Stimulated activated naive CD8-positive, alpha-beta T cell treated with anti-CD3 and anti-CD28 coated beads, Interleukin-15, Interleukin-2, amounts not matched to agents 100 ng/mL and 50 ng/mL, for 24 hours (primary cell): ENCODE results near the gene ME1.
A peak's percentile ranks its signal among the peaks of the same experiment; 100 is the strongest.
"Not testable (repeated sequence)": the region's sequence is repeated elsewhere in the genome, so short reads cannot be mapped to it uniquely, and the experiment has no call there.

Experiments
- H3K27ac Mint-ChIP-seq: one replicate; pipeline ENCODE4 v1.8.0; 2021; ENCODE audit warnings: mild to moderate bottlenecking, mixed read lengths
- H3K27me3 Mint-ChIP-seq: one replicate; pipeline ENCODE4 v1.8.0; 2021; ENCODE audit warnings: mixed read lengths
- H3K36me3 Mint-ChIP-seq: one replicate; pipeline ENCODE4 v1.8.0; 2021; ENCODE audit warnings: low read depth, mixed read lengths
- H3K4me1 Mint-ChIP-seq: one replicate; pipeline ENCODE4 v1.8.0; 2021; ENCODE audit warnings: low read depth, mixed read lengths
- H3K4me3 Mint-ChIP-seq: one replicate; pipeline ENCODE4 v1.8.0; 2021; ENCODE audit warnings: mild to moderate bottlenecking, mixed read lengths
- H3K9me3 Mint-ChIP-seq: one replicate; pipeline ENCODE4 v1.8.0; 2021; ENCODE audit warnings: mixed read lengths

Gene ME1

DNA sequence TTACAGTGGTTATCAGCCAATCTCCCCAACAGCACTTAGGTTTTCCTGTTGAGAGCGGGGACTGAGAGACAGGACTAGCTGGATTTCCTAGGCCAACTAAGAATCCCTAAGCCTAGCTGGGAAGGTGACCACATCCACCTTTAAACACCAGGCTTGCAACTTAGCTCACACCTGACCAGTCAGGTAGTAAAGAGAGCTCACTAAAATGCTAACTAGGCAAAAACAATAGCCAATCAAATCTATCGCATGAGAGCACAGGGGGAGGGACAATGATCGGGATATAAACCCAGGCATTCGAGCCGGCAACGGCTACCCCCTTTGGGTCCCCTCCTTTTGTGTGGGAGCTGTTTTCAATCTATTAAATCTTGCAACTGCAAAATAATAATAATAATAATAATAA is 19.2 kb upstream of the ME1 start:
- not testable (repeated sequence) for H3K4me1 Mint-ChIP-seq, H3K9me3 Mint-ChIP-seq, H3K4me3 Mint-ChIP-seq, H3K36me3 Mint-ChIP-seq, H3K27ac Mint-ChIP-seq
- H3K27me3 Mint-ChIP-seq: peaks cover 12% of the 10 kb centered on the region

DNA sequence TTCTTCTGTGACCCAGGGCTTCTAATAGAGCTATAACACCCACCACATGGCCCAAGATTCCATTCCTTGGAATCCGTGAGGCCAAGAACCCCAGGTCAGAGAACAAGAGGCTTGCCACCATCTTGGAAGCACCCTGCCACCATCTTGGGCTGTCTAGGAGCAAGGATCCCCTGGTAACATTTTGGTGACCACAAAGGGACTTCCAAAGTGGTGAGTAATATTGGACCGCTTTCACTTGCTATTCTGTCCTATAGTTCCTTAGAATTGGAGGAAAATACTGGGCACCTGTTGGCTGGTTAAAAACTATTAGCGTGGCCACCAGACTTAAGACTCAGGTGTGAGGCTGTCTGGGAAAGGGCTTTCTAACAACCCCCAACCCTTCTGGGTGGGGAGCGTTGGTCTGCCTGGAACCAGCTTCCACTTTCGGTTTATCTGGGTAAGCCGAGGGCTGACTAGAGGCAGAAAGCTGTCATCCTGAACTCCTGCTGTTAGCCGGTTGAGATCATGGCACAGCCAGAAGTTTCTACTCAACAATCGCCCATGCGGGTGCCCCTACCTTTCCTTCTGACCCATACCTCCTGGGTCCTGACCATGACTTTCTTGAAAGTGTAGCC is 13.3 kb upstream of the ME1 start:
- not testable (repeated sequence) for H3K4me3 Mint-ChIP-seq, H3K9me3 Mint-ChIP-seq

DNA sequence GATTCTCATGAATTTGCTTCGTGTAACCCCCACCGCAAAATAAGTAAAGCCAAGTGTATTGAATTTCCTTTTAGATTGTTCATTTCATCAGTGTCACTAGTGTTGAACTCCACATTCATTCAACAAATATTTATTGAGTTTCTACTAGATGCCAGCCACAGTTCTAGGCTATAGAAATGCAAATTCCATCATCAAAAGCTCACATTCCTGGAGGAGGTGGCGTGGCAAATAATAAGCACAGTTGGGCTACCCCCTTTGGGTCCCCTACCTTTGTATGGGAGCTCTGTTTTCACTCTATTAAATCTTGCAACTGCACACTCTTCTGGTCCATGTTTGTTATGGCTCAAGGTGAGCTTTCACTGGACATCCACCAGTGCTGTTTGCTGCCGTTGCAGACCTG is 12.7 kb upstream of the ME1 start:
- no peak overlapping the region for H3K27ac Mint-ChIP-seq
- no peaks in the 10 kb centered on the region for H3K36me3 Mint-ChIP-seq
- H3K4me1 Mint-ChIP-seq: no peaks in the 10 kb centered on the region
- peaks cover 5% of the 10 kb centered on the region for H3K27me3 Mint-ChIP-seq
- peaks cover 4% of the 10 kb centered on the region for H3K9me3 Mint-ChIP-seq
- no peak overlapping the region for H3K4me3 Mint-ChIP-seq

More for the DNA sequence above, 13.3 kb upstream of the ME1 start:
- not testable (repeated sequence) for H3K36me3 Mint-ChIP-seq, H3K27me3 Mint-ChIP-seq, H3K4me1 Mint-ChIP-seq, H3K27ac Mint-ChIP-seq

DNA sequence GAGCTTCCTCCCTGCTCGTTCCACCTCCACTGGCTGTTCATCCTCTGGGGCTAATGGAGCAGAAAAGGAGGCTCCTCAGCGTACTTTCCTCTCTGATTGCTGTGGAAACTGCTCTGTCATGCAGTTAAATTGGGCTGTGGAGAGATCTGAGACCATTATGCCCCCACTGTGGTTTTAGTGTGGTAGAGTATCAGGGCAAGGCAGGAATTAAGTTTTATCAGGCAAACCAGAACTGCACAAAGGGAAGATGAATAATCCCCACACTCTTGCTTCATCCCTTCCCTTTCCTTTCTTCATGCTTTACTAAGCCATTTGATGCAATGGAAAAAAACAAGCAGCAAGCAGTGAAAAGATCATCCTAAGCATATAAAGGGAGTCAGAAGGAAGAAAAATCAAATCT is 11.9 kb upstream of the ME1 start:
- Mint-ChIP-seq H3K27me3 (peaks cover 5% of the 10 kb centered on the region), H3K4me1 (no peaks in the 10 kb centered on the region), H3K9me3 (peaks cover 4% of the 10 kb centered on the region), H3K4me3 (no peak overlapping the region), H3K36me3 (no peaks in the 10 kb centered on the region), H3K27ac (no peak overlapping the region)

DNA sequence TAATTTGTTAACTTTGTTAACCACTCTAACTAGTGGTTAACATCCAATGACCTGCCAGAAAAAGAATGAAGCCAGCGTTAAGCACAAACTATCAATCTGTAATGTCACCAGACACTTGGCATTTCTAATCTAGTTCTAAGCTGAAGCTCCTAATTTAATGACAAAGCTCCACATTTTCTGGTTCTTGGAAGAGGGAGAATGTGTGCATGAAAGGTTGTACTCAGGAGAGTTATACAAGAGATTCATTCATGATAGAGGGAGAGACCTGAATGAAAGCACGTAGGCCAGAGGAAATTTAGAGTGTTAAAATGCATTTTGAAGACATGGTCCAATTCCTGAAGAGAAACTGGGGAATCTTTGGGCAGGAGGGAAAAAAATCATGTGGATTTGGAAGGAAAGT is 8.3 kb upstream of the ME1 start:
- Mint-ChIP-seq H3K9me3 (peaks cover 4% of the 10 kb centered on the region), H3K27me3 (peaks cover 4% of the 10 kb centered on the region), H3K4me1 (no peaks in the 10 kb centered on the region), H3K36me3 (no peaks in the 10 kb centered on the region), H3K4me3 (no peak overlapping the region), H3K27ac (no peak overlapping the region)

DNA sequence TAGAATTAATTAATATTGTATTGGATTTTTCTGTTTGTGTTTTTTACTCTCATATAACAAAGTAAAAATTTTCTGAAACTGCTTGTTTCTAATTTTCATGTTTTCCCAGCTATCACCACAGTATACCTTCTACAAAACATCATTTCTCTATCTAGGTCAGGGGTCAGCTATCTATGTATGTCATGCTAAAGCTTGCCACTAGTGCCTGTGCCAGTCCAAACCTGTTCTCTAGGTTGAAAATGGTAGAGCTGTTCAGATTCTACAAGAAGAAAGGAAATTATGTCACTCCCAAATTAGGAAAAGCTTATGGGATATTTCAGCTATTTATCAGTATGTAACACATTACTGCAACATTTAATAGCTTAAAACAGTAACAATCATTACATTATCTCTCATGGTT is 5.8 kb upstream of the ME1 start:
- peaks cover 4% of the 10 kb centered on the region for H3K9me3 Mint-ChIP-seq
- peaks cover 17% of the 10 kb centered on the region for H3K27me3 Mint-ChIP-seq
- no peaks in the 10 kb centered on the region for H3K4me1 Mint-ChIP-seq
- no peak overlapping the region for H3K27ac Mint-ChIP-seq
- H3K36me3 Mint-ChIP-seq: no peaks in the 10 kb centered on the region
- H3K4me3 Mint-ChIP-seq: no peak overlapping the region

DNA sequence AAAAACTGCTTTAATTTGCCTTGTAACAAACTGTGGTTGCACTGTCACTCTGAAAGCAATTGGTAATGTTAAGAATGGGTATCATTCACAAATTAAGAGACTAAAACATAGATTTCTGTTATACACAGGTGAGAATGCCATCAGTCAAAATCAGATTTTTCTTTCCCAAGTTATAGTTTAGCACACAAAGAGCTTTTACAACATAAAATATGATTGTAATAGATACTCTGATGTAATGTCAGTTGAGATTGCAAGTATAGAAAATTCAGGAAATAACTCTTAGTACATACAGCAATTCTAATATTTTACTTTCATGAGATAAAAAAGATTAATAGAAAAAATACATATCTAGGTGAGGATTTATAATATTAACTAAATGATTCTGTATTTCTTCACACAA is 2.3 kb upstream of the ME1 start:
- Mint-ChIP-seq H3K27ac (no peak overlapping the region), H3K4me3 (no peak overlapping the region), H3K9me3 (no peaks in the 10 kb centered on the region), H3K4me1 (no peaks in the 10 kb centered on the region), H3K36me3 (no peaks in the 10 kb centered on the region), H3K27me3 (peaks cover 36% of the 10 kb centered on the region)

DNA sequence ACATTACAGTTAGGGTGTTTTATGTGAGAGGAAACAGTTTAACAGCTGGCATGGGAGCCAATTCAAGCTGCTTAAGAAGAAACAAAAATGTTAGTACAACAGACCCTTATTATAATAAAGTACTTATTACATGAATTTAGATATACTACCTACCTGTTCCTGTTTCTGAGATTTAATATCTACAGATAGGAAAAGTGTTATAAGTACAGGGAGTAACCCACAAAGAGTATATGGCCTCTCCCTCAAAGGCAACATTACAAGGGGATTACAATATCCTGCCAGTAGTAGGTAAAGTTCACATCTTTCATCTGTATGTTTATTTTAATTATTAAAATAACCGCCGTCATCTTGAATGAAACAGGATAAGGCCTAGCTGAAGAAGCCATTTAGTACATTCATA is 1.8 kb upstream of the ME1 start:
- Mint-ChIP-seq H3K27me3 (peaks cover 36% of the 10 kb centered on the region), H3K36me3 (no peaks in the 10 kb centered on the region), H3K27ac (no peak overlapping the region), H3K4me3 (no peak overlapping the region), H3K9me3 (no peaks in the 10 kb centered on the region), H3K4me1 (no peaks in the 10 kb centered on the region)

DNA sequence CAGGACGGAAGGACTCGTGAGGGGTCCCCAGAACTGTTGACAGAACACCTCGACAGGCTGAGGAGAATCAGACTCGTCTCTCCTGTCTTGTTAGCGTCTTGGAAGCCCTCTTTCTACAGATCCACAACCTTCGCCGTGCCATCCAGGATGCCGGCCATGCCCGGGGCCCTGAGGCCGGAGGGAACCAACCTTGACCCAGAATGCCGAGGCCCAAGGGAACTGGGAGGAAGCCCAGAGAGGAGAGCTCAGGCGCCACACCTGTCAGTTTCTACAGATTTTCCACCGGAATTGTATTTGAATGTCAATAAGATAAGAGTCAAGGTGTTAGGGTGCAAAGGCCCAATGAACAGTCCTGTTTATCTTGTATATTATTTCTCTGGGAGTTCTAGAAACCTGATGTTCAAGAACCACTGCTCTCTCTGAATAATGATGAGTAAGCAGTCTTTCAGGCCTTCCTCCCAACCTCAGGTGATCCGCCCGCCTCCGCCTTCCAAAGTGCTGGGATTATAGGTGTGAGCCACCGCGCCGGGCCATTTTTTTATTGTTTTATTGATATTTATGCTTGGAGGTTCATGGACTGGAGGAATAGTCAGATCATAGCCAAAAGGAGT is 799 bp upstream of the ME1 start:
- Mint-ChIP-seq H3K4me3 (no peak overlapping the region), H3K36me3 (no peaks in the 10 kb centered on the region), H3K9me3 (no peaks in the 10 kb centered on the region), H3K4me1 (no peaks in the 10 kb centered on the region), H3K27me3 (peaks cover 41% of the 10 kb centered on the region), H3K27ac (no peak overlapping the region)

DNA sequence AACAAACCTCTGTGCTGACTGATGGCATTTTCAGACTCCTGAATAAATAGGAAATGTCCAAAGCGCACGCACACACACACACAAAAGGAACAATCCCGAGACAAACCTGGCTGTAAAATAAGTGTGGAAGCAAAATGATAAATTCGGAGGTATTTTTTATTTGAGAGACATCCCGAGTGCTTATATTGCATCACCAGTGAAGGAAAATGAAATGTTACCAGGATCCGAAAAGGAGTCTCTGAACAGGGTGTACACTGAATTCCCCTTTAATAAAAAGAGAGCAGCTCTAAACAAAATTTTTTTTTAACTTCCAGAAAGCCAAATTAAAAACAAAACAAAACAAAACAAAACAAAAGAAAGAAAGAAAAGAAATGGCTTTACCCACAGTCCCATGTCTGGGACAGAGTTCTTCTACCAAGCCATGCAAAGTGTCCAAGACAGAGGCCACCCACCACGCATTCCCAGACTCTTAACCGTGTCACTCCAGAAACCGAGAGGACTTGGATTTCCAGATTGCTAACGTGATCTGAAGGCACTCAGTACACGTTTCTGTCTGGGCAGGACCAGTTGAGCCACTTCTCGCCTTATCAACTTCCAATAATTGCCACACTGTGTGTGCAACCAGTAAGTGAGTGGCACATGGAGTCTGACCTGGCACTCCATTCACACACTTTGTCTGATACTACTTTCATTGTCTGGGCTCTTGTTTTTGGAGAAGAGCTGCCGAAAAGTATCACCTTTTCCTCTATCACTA is 817 bp downstream of the ME1 start:
- Mint-ChIP-seq H3K4me3 (peak overlapping the region; percentile 8), H3K27me3 (peaks cover 37% of the 10 kb centered on the region), H3K36me3 (no peaks in the 10 kb centered on the region), H3K27ac (no peak overlapping the region), H3K4me1 (no peaks in the 10 kb centered on the region), H3K9me3 (no peaks in the 10 kb centered on the region)

DNA sequence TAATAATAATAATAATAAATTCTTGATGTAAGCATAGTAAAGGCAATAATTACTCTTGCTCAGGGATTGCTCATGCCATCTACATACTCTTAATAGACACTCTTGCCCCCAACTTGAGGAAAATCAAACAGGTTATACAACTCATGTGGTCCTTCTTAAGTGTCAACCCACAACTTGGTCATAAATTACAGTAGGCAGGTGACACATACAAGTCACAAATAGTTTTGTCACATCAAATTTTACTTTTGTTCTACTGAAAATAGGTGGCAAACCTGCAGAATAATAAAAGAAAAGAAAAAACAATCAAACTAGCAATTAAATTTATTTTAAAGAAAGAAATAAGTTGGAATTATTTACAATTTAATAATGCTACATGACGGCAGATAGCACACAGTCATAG is 1.6 kb downstream of the ME1 start:
- no peak overlapping the region for H3K27ac Mint-ChIP-seq
- peaks cover 37% of the 10 kb centered on the region for H3K27me3 Mint-ChIP-seq
- H3K4me1 Mint-ChIP-seq: no peaks in the 10 kb centered on the region
- H3K9me3 Mint-ChIP-seq: no peaks in the 10 kb centered on the region
- no peaks in the 10 kb centered on the region for H3K36me3 Mint-ChIP-seq
- H3K4me3 Mint-ChIP-seq: no peak overlapping the region

DNA sequence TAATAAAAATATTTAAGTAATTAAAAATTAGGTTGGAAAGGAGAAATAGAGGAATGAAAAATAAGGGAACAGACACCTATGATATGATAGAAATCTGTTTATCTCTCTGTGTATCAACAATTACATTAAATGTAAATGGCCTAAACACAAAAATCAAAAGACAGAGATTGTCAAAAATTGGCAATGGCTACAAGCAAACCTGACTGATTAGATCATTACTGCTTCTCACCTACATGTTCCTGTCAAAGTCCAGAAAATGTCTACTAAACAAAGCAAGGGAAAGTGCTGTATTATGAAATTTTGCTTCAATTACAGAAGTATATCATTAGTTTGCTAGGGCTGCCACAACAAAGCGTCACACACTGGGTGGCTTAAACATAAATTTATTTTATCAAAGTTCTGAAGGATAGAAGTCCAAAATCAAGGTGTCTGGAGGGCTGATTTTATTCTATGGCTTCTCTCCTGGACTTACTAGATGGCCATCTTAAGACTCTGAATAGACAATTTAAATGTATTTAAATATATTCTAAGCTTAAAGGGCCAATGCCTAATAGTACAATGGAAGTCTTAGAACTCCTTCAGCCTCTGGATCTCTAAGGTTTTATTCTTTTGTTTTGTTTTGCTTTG is 6.3 kb downstream of the ME1 start:
- Mint-ChIP-seq H3K27ac (no peak overlapping the region), H3K4me3 (no peak overlapping the region), H3K9me3 (peaks cover 7% of the 10 kb centered on the region), H3K36me3 (no peaks in the 10 kb centered on the region), H3K4me1 (no peaks in the 10 kb centered on the region), H3K27me3 (peaks cover 9% of the 10 kb centered on the region)

DNA sequence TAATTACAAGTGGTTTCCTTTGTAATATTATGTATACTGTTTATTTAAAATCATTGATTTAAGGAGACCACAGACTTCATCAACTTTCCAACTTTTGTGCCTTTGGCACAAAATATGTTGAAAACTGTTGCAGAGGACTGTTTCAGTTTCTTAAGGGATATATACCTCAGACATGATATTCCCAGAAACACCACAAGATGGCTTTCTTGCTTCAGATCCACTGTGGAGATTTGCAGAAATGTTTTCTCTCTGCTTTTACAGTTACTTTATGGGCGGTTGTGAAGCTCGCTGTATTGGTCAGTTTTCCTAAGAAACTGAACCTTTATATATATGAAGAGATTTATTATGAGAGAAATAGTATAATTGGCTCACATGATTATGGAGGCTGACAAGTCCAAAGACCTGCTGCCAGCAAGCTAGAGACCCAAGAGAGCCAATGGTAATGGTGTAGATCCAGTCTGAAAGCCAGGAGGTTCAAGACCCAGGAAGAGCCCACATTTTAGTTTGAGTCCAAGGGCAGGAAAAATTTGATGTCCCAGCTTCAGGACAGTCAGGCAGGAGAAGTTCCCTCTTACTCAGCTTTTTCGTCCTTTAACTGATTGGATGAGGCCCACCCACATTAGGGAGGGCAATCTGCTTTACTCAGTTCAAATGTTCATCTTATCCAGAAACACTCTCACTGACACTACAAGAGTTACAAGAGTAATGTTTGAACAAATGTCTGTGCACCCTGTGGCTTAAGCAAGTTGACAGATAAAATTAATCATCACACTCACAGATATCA is 12.8 kb downstream of the ME1 start:
- H3K9me3 Mint-ChIP-seq: peaks cover 9% of the 10 kb centered on the region
- no peak overlapping the region for H3K4me3 Mint-ChIP-seq
- H3K27ac Mint-ChIP-seq: no peak overlapping the region
- H3K4me1 Mint-ChIP-seq: no peaks in the 10 kb centered on the region
- no peaks in the 10 kb centered on the region for H3K36me3 Mint-ChIP-seq
- no peaks in the 10 kb centered on the region for H3K27me3 Mint-ChIP-seq

DNA sequence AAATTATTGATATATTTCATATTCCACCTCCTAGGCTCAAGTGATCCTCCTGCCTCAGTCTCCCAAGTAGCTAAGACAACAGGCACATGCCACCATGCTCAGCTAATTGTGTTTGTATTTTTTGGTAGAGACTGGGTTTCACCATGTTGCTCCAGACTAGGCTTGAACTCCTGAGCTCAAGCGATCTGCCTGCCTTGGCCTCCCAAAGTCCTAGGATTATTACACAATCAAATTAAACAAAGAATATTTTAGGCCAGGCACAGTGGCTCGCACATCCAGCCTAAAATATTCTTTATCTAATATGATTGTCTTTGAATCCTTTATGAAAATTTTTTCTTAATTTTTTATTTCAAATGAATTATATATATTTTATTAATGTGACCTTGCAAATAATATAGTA is 17.8 kb downstream of the ME1 start:
- Mint-ChIP-seq H3K9me3 (no peaks in the 10 kb centered on the region), H3K4me3 (no peak overlapping the region), H3K27ac (no peak overlapping the region), H3K4me1 (no peaks in the 10 kb centered on the region), H3K36me3 (no peaks in the 10 kb centered on the region), H3K27me3 (peaks cover 4% of the 10 kb centered on the region)

DNA sequence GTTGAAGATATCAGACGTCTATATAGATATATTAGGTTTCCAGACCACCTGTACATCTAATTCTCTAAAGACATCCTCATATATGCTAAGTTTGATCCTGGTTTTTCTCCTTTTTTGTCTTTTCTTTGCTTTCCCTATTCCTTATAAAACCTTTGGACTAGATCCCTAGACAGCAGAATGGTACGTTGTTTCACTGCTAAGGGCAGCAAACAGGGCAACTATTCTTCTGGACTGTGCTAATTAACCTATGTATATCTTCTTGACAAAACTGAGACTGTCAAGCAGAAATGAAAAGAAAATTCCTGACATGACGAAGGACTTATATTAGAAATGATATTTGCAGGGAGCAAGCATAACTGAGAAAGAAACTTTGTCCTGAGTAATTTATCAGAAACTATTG is 19.1 kb downstream of the ME1 start:
- Mint-ChIP-seq H3K36me3 (no peaks in the 10 kb centered on the region), H3K4me3 (no peak overlapping the region), H3K9me3 (no peaks in the 10 kb centered on the region), H3K27me3 (peaks cover 4% of the 10 kb centered on the region), H3K27ac (no peak overlapping the region), H3K4me1 (no peaks in the 10 kb centered on the region)
